ENCODE measurements around the gene SHISA4. TPM values are rescaled to one million over a fixed set of nuclear protein-coding genes. Genes with fewer than 3 reads are reported as not detected.
"Not testable (repeated sequence)": the region's sequence is repeated elsewhere in the genome, so short reads cannot be mapped to it uniquely, and the experiment has no call there.

The SHISA4 gene
- not detected for polyA plus RNA-seq (ENCODE audit: low read depth in 6 of 6)

GRCh38 chr1:201888282-201889089 is at the start of gene SHISA4:
Gene SHISA4, plus strand, starts transcription at chr1:201888898. Its CDS starts 97 bp downstream, at chr1:201888995.
- ATAC-seq (ENCODE audit: low read depth in 2 of 2), result peak; percentile 42 to 59
- H3K27me3 Mint-ChIP-seq, result peaks cover 36 to 64% (median 55%) of the 10 kb centered on the region in 3 donors
- H3K9me3 Mint-ChIP-seq, result peaks cover 0 to 3% (median 0%) of the 10 kb centered on the region in 7 donors
- peaks cover 11 to 23% (median 15%) of the 10 kb centered on the region in 3 donors for H3K4me1 Mint-ChIP-seq
- DNase-seq, result no peak
- H3K4me3 Mint-ChIP-seq, result peak within 1 kb of the TSS; percentile 66 to 93 (median 78)
- H3K36me3 Mint-ChIP-seq, result no peaks in the 10 kb centered on the region
- peak within 1 kb of the TSS in 4 of 6 donors; percentile 29 to 70 (median 48) for H3K27ac Mint-ChIP-seq

- ATAC-seq (ENCODE audit: low read depth in 2 of 2); H3K9me3 Mint-ChIP-seq; H3K4me3 Mint-ChIP-seq; H3K27ac Mint-ChIP-seq; DNase-seq; H3K27me3 Mint-ChIP-seq: not testable (repeated sequence)
- H3K4me1 Mint-ChIP-seq, result peaks cover 31 to 62% (median 33%) of the 10 kb centered on the region in 3 donors
- H3K36me3 Mint-ChIP-seq, result peaks cover 0 to 12% of the 10 kb centered on the region in 2 donors
Observed at GRCh38 chr1:201839089-201839488, 49.6 kb upstream of the SHISA4 start.

GRCh38 chr1:201840055-201840454 is 48.6 kb upstream of the SHISA4 start:
- ATAC-seq (ENCODE audit: low read depth in 2 of 2) (no peak), DNase-seq (no peak)
- peak overlapping the region in 1 of 6 donors; percentile 37 for H3K27ac Mint-ChIP-seq
- H3K9me3 Mint-ChIP-seq, result no peaks in the 10 kb centered on the region
- H3K27me3 Mint-ChIP-seq, result no peaks in the 10 kb centered on the region
- no peak overlapping the region for H3K4me3 Mint-ChIP-seq
- H3K4me1 Mint-ChIP-seq, result peaks cover 24 to 52% (median 29%) of the 10 kb centered on the region in 3 donors
- H3K36me3 Mint-ChIP-seq, result peaks cover 0 to 7% of the 10 kb centered on the region in 2 donors

GRCh38 chr1:201840490-201840889 is 48.2 kb upstream of the SHISA4 start:
- no peak overlapping the region for H3K4me3 Mint-ChIP-seq
- ATAC-seq (ENCODE audit: low read depth in 2 of 2) (no peak), DNase-seq (no peak)
- no peaks in the 10 kb centered on the region for H3K27me3 Mint-ChIP-seq
- H3K27ac Mint-ChIP-seq, result peak overlapping the region in 2 of 6 donors; percentile 37 to 69
- peaks cover 0 to 7% of the 10 kb centered on the region in 2 donors for H3K36me3 Mint-ChIP-seq
- peaks cover 21 to 48% (median 27%) of the 10 kb centered on the region in 3 donors for H3K4me1 Mint-ChIP-seq
- no peaks in the 10 kb centered on the region for H3K9me3 Mint-ChIP-seq

- no peaks in the 10 kb centered on the region for H3K9me3 Mint-ChIP-seq
- H3K27me3 Mint-ChIP-seq, result no peaks in the 10 kb centered on the region
- no peak overlapping the region for H3K4me3 Mint-ChIP-seq
- peaks cover 0 to 7% of the 10 kb centered on the region in 2 donors for H3K36me3 Mint-ChIP-seq
- peak overlapping the region in 1 of 6 donors; percentile 21 for H3K27ac Mint-ChIP-seq
- H3K4me1 Mint-ChIP-seq, result peaks cover 21 to 48% (median 26%) of the 10 kb centered on the region in 3 donors
- DNase-seq, result no peak
- ATAC-seq (ENCODE audit: low read depth in 2 of 2), result no peak
Observed at GRCh38 chr1:201841265-201841912, 47.3 kb upstream of the SHISA4 start.

- H3K36me3 Mint-ChIP-seq, result peaks cover 0 to 7% of the 10 kb centered on the region in 2 donors
- H3K27ac Mint-ChIP-seq, result peak overlapping the region in 2 of 6 donors; percentile 19 to 83
Observed at GRCh38 chr1:201842472-201843027, 46.1 kb upstream of the SHISA4 start.

GRCh38 chr1:201845331-201846083 is 43.2 kb upstream of the SHISA4 start:
- H3K36me3 Mint-ChIP-seq, result peaks cover 7 to 9% of the 10 kb centered on the region in 2 donors
- no peak overlapping the region for H3K27ac Mint-ChIP-seq
- H3K4me1 Mint-ChIP-seq, result peaks cover 11 to 31% (median 26%) of the 10 kb centered on the region in 3 donors

More at GRCh38 chr1:201842472-201843027, 46.1 kb upstream of the SHISA4 start:
- H3K4me3 Mint-ChIP-seq, result no peak overlapping the region
- H3K4me1 Mint-ChIP-seq, result peaks cover 20 to 39% (median 30%) of the 10 kb centered on the region in 3 donors
- H3K9me3 Mint-ChIP-seq, result no peaks in the 10 kb centered on the region
- no peaks in the 10 kb centered on the region for H3K27me3 Mint-ChIP-seq
- no peak for DNase-seq
- no peak for ATAC-seq (ENCODE audit: low read depth in 2 of 2)

GRCh38 chr1:201847150-201847549 is 41.5 kb upstream of the SHISA4 start:
- DNase-seq (no peak), ATAC-seq (ENCODE audit: low read depth in 2 of 2) (no peak)
- H3K27me3 Mint-ChIP-seq, result no peaks in the 10 kb centered on the region
- H3K36me3 Mint-ChIP-seq, result peaks cover 9 to 17% of the 10 kb centered on the region in 2 donors
- H3K4me3 Mint-ChIP-seq, result no peak overlapping the region
- H3K4me1 Mint-ChIP-seq, result peaks cover 6 to 17% (median 14%) of the 10 kb centered on the region in 3 donors
- no peaks in the 10 kb centered on the region for H3K9me3 Mint-ChIP-seq
- H3K27ac Mint-ChIP-seq, result peak overlapping the region in 2 of 6 donors; percentile 75 to 79

More at GRCh38 chr1:201845331-201846083, 43.2 kb upstream of the SHISA4 start:
- no peaks in the 10 kb centered on the region for H3K9me3 Mint-ChIP-seq
- no peaks in the 10 kb centered on the region for H3K27me3 Mint-ChIP-seq
- ATAC-seq (ENCODE audit: low read depth in 2 of 2) (no peak), DNase-seq (no peak)
- H3K4me3 Mint-ChIP-seq, result peak overlapping the region in 1 of 8 donors; percentile 30

- no peaks in the 10 kb centered on the region for H3K27me3 Mint-ChIP-seq
- peaks cover 9 to 23% of the 10 kb centered on the region in 2 donors for H3K36me3 Mint-ChIP-seq
- H3K4me3 Mint-ChIP-seq, result no peak overlapping the region
- H3K27ac Mint-ChIP-seq, result peak overlapping the region in 1 of 6 donors; percentile 19
- no peaks in the 10 kb centered on the region for H3K9me3 Mint-ChIP-seq
- DNase-seq, result no peak
- ATAC-seq (ENCODE audit: low read depth in 2 of 2), result no peak
- peaks cover 0 to 7% (median 6%) of the 10 kb centered on the region in 3 donors for H3K4me1 Mint-ChIP-seq
Observed at GRCh38 chr1:201848230-201848629, 40.5 kb upstream of the SHISA4 start.

GRCh38 chr1:201849372-201850052 is 39.2 kb upstream of the SHISA4 start:
- Mint-ChIP-seq H3K27ac (peak overlapping the region in 2 of 6 donors; percentile 17 to 50), H3K27me3 (no peaks in the 10 kb centered on the region), H3K4me3 (no peak overlapping the region), H3K4me1 (peaks cover 0 to 7% (median 4%) of the 10 kb centered on the region in 3 donors), H3K36me3 (peaks cover 9 to 24% of the 10 kb centered on the region in 2 donors), H3K9me3 (no peaks in the 10 kb centered on the region)
- no peak for ATAC-seq (ENCODE audit: low read depth in 2 of 2)
- no peak for DNase-seq

- Mint-ChIP-seq H3K4me3 (no peak overlapping the region), H3K4me1 (peaks cover 0 to 7% (median 4%) of the 10 kb centered on the region in 3 donors), H3K27ac (peak overlapping the region in 1 of 6 donors; percentile 17), H3K9me3 (no peaks in the 10 kb centered on the region), H3K27me3 (no peaks in the 10 kb centered on the region), H3K36me3 (peaks cover 12 to 29% of the 10 kb centered on the region in 2 donors)
- ATAC-seq (ENCODE audit: low read depth in 2 of 2) (no peak), DNase-seq (no peak)
Observed at GRCh38 chr1:201850053-201850397, 38.7 kb upstream of the SHISA4 start.

- no peak for ATAC-seq (ENCODE audit: low read depth in 2 of 2)
- Mint-ChIP-seq H3K36me3 (peaks cover 22 to 43% of the 10 kb centered on the region in 2 donors), H3K27me3 (no peaks in the 10 kb centered on the region), H3K4me1 (peaks cover 0 to 4% (median 0%) of the 10 kb centered on the region in 3 donors), H3K4me3 (no peak overlapping the region), H3K27ac (peak overlapping the region in 1 of 6 donors; percentile 67), H3K9me3 (no peaks in the 10 kb centered on the region)
- no peak for DNase-seq
Observed at GRCh38 chr1:201851949-201852348, 36.7 kb upstream of the SHISA4 start.

All from naive B cell (primary cell).